ENCODE measurements around the gene MTIF2.

- TF ChIP-seq CTCF (conservative IDR thresholded peaks at IDR 0.05; ENCODE audit: low read length): no peak
- TF ChIP-seq EZH2phosphoT487 (IDR thresholded peaks at IDR 0.05; ENCODE audit: borderline replicate concordance): no peak
Measured at GRCh38 chr2:55229221-55229620, 39.8 kb downstream of the MTIF2 start.
